GM23248 (cell line): ENCODE data around the gene C2orf42. TPM values are rescaled to one million over a fixed set of nuclear protein-coding genes. Genes with fewer than 3 reads are reported as not detected.

Source experiments
- DNase-seq: peaks from one replicate; pipeline ENCODE4 v3.0.0-alpha.2; 2015
- H2AFZ ChIP-seq: fragments of 200-600 bp; sonication (generic); 2 replicates; pipeline ENCODE4 v1.6.1; 2016; ENCODE audit warnings: antibody characterized with exemption
- H3F3A ChIP-seq: fragments of 200-600 bp; sonication (generic); 2 replicates; pipeline ENCODE4 v1.6.1; 2016; ENCODE audit warnings: mild to moderate bottlenecking, antibody characterized with exemption, mixed run types; ENCODE audit not compliant: insufficient read depth
- H3K27ac ChIP-seq: fragments of 200-600 bp; sonication (generic); 2 replicates; pipeline ENCODE4 v1.5.1; 2016; ENCODE audit warnings: mild to moderate bottlenecking
- H3K27me3 ChIP-seq: fragments of 200-600 bp; sonication (generic); replicated peaks from 2 replicates; pipeline ENCODE4 v1.6.1; 2016; ENCODE audit warnings: mild to moderate bottlenecking; ENCODE audit not compliant: insufficient read depth
- H3K36me3 ChIP-seq: fragments of 200-600 bp; sonication (generic); 2 replicates; pipeline ENCODE4 v1.6.1; 2016; ENCODE audit warnings: low read depth, mild to moderate bottlenecking
- H3K4me1 ChIP-seq: fragments of 200-600 bp; sonication (generic); 2 replicates; pipeline ENCODE4 v1.6.1; 2016; ENCODE audit warnings: mild to moderate bottlenecking; ENCODE audit not compliant: insufficient read depth
- H3K4me2 ChIP-seq: fragments of 200-600 bp; sonication (generic); one replicate; pipeline ENCODE4 v1.6.1; 2016; ENCODE audit warnings: mild to moderate bottlenecking; ENCODE audit not compliant: unreplicated experiment
- H3K4me3 ChIP-seq: fragments of 200-600 bp; sonication (generic); 2 replicates; pipeline ENCODE4 v1.5.1; 2016; ENCODE audit warnings: mild to moderate bottlenecking
- H3K79me2 ChIP-seq: fragments of 200-600 bp; sonication (generic); 2 replicates; pipeline ENCODE4 v1.6.1; 2016; ENCODE audit warnings: mild to moderate bottlenecking; ENCODE audit not compliant: insufficient read depth
- H3K9ac ChIP-seq: fragments of 200-600 bp; sonication (generic); 2 replicates; pipeline ENCODE4 v1.6.1; 2016; ENCODE audit warnings: mild to moderate bottlenecking
- H3K9me2 ChIP-seq: fragments of 200-600 bp; sonication (generic); 2 replicates; pipeline ENCODE4 v1.6.1; 2016; ENCODE audit warnings: mixed run types, mild to moderate bottlenecking, moderate library complexity; ENCODE audit not compliant: insufficient read depth
- H3K9me3 ChIP-seq: fragments of 200-600 bp; sonication (generic); one replicate; pipeline ENCODE4 v1.6.1; 2017; ENCODE audit warnings: low read depth
- H4K20me1 ChIP-seq: fragments of 200-600 bp; sonication (generic); 2 replicates; pipeline ENCODE4 v1.6.0; 2016; ENCODE audit not compliant: insufficient read depth
- EZH2 ChIP-seq: fragments of 200-600 bp; sonication (generic); IDR thresholded peaks from 2 replicates; pipeline ENCODE4 v1.6.1; 2018; ENCODE audit warnings: antibody characterized with exemption, mild to moderate bottlenecking; ENCODE audit not compliant: insufficient read depth, poor library complexity, severe bottlenecking
- EZH2phosphoT487 ChIP-seq: fragments of 200-600 bp; sonication (generic); IDR thresholded peaks from 2 replicates; pipeline ENCODE4 v1.6.1; 2018; ENCODE audit warnings: antibody characterized with exemption, moderate library complexity, mild to moderate bottlenecking, low read depth; ENCODE audit not compliant: insufficient read depth
- WGBS, 2 experiments: methylation state at CpG; one replicate each; pipeline ENCODE4 v1.1.6; 2015 to 2017; ENCODE audit warnings: low lambda C conversion rate in 2 of 2, low coverage in 1 of 2; ENCODE audit errors: missing lambda C conversion rate in 2 of 2; 5-methylcytosine and 5-hydroxymethylcytosine counted together
- in situ Hi-C: fragments of 300-500 bp; cut with MboI; formaldehyde crosslinking; loops from 2 replicates; pipeline ENCODE4 v1.15.0; 2020
- polyA plus RNA-seq: library from polyadenylated mRNA; unstranded; fragments of >200 nt; fragmentation: Nextera tagmentation; extraction: Ambion mirVana; gene quantifications from 2 replicates; pipeline ENCODE4 v1.2.1, GENCODE V29; 2016
- total RNA-seq: library from RNA; depleted of rRNA; stranded (reverse); fragments of >200 nt; shearing (Covaris generic); gene quantifications from 2 replicates; pipeline ENCODE4 v1.2.3, GENCODE V29; 2014

Gene C2orf42
- total and polyA plus RNA-seq, 2 experiments from 2014 or later = 15.7 to 23.2 TPM

DNA sequence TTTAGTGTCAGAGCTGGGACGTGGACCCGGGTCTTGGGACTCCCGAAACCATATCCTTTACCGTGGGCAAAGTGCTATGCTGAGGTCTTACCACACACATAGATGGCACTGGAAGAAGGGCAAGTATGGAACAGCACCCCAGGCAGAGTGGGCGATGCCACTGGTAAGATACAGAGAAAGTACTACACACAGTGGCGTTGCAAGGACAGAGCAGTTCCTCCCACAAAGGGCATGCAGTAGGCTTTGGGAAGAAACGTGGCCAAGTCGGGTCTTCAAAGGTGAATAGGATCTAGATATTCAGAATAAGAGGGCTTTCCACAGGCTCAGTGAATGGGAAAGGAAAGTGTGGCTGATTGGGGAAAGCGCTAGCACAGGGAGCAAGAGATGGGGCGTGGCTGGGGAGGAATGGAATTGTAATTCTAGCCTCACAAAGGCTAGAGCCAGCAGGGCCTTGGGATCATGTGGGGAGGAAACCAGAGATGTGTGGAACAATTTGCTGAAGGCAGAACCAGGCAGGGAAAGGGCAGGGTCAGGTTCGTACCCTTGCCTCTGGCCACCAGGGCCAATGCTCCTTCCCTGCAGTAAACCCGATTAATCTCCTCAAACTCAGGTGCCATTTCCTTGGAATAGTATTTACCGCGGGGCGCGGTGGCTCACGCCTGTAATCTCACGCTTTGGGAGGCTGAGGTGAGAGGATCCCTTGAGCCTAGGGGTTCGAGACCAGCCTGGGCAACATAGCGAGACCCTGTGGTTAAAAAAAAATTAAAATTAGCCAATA, 67.6 kb downstream of the C2orf42 start:
- H3K27ac ChIP-seq = peak overlapping the region; percentile 94
- H3K36me3 ChIP-seq = no peaks in the 10 kb centered on the region
- DNase-seq = peak; percentile 67
- in situ Hi-C loops = no loop called here
- H3K27me3 ChIP-seq = no peaks in the 10 kb centered on the region
- H3K4me3 ChIP-seq = peak overlapping the region; percentile 80
- peaks cover 11% of the 10 kb centered on the region for H3F3A ChIP-seq
- no peaks in the 10 kb centered on the region for H3K9me2 ChIP-seq
- H3K9ac ChIP-seq = peak overlapping the region; percentile 96
- 0 out of 2 replicates have a peak, but pooled peaks cover 5% of the 10 kb centered on the region for H3K4me1 ChIP-seq
- peak overlapping the region; percentile 87 for H3K4me2 ChIP-seq
- TF ChIP-seq EZH2phosphoT487 = no peak
- no peak for TF ChIP-seq EZH2
- H3K79me2 ChIP-seq = no peaks in the 10 kb centered on the region
- peak overlapping the region; percentile 90 for H2AFZ ChIP-seq
- 30 to 31% methylated on average over 20 of the region's 20 CpGs for WGBS, 2 experiments
- H3K9me3 ChIP-seq = no peaks in the 10 kb centered on the region
- H4K20me1 ChIP-seq = no peaks in the 10 kb centered on the region

DNA sequence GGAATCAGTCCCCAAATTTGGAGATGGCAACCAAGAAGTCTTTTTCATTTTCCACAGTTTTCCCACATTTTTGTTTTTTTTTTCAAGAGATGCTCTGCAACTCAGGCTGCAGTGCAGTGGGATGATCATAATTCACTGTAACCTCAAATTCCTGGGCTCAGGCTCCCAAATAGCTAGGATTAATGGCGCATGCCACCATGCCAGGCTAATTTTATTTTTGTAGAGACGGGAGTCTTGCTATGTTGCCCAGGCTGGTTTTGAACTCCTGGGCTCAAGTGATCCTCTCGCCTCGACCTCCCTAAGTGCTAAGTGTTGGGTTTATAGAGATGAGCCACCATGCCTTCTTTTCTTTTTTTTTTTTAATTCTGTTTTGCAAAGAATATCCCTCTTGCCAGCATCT, 68.3 kb downstream of the C2orf42 start:
- no peaks in the 10 kb centered on the region for H4K20me1 ChIP-seq
- no peaks in the 10 kb centered on the region for H3K9me3 ChIP-seq
- no peak overlapping the region for H2AFZ ChIP-seq
- no peak for DNase-seq
- peaks cover 11% of the 10 kb centered on the region for H3F3A ChIP-seq
- H3K4me3 ChIP-seq = no peak overlapping the region
- no peak overlapping the region for H3K4me2 ChIP-seq
- H3K9me2 ChIP-seq = no peaks in the 10 kb centered on the region
- no peaks in the 10 kb centered on the region for H3K79me2 ChIP-seq
- no peaks in the 10 kb centered on the region for H3K36me3 ChIP-seq
- no peak overlapping the region for H3K27ac ChIP-seq
- WGBS, 2 experiments = 97 to 98% methylated on average over 4 of the region's 4 CpGs
- H3K9ac ChIP-seq = no peak overlapping the region
- H3K27me3 ChIP-seq = no peaks in the 10 kb centered on the region
- in situ Hi-C loops = no loop called here
- 0 out of 2 replicates have a peak, but pooled peaks cover 5% of the 10 kb centered on the region for H3K4me1 ChIP-seq
- TF ChIP-seq EZH2phosphoT487 (no peak), EZH2 (no peak)

DNA sequence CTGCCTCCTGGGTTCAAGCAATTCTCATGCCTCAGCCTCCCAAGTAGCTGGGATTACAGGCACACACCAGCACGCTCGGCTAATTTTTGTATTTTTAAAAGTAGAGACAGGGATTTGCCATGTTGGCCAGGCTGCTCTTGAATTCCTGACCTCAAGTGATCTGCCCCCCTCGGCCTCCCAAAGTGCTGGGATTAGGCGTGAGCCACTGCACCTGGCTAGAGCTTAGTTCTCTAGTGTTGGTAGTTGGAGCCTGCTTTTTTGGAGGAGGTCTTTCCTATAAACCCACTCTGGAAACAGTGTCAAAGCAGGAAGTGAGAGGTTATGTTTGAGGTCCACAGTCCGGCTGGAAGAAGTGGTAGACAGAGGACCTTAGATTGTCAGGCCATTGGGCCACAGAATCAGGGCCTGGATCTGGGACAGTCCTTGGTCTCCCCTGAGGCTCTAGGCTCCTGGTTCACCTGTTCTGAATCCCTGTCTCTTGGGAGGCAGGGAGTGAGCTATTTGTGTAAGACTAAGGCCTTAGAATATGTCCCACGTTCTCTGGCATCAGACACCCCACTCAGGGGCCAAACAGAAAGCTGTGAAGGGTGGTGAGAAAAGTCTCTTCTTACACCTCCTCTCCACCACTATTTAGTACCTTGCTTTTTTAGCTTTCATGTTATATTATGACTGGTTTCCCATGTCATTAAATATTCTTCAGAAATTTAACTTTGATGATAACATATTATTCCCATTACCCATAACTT, 69.0 kb downstream of the C2orf42 start:
- H4K20me1 ChIP-seq = no peaks in the 10 kb centered on the region
- 78 to 79% methylated on average over 6 of the region's 6 CpGs for WGBS, 2 experiments
- no peaks in the 10 kb centered on the region for H3K9me2 ChIP-seq
- no peaks in the 10 kb centered on the region for H3K79me2 ChIP-seq
- in situ Hi-C loops = no loop called here
- no peak for DNase-seq
- no peak overlapping the region for H3K27ac ChIP-seq
- peaks cover 11% of the 10 kb centered on the region for H3F3A ChIP-seq
- no peak overlapping the region for H3K4me3 ChIP-seq
- no peaks in the 10 kb centered on the region for H3K9me3 ChIP-seq
- no peak overlapping the region for H3K4me2 ChIP-seq
- 0 out of 2 replicates have a peak, but pooled peaks cover 5% of the 10 kb centered on the region for H3K4me1 ChIP-seq
- H2AFZ ChIP-seq = no peak overlapping the region; the same call in 1 of the 2 replicates
- no peaks in the 10 kb centered on the region for H3K27me3 ChIP-seq
- H3K36me3 ChIP-seq = no peaks in the 10 kb centered on the region
- no peak overlapping the region for H3K9ac ChIP-seq
- no peak for TF ChIP-seq EZH2
- no peak for TF ChIP-seq EZH2phosphoT487

DNA sequence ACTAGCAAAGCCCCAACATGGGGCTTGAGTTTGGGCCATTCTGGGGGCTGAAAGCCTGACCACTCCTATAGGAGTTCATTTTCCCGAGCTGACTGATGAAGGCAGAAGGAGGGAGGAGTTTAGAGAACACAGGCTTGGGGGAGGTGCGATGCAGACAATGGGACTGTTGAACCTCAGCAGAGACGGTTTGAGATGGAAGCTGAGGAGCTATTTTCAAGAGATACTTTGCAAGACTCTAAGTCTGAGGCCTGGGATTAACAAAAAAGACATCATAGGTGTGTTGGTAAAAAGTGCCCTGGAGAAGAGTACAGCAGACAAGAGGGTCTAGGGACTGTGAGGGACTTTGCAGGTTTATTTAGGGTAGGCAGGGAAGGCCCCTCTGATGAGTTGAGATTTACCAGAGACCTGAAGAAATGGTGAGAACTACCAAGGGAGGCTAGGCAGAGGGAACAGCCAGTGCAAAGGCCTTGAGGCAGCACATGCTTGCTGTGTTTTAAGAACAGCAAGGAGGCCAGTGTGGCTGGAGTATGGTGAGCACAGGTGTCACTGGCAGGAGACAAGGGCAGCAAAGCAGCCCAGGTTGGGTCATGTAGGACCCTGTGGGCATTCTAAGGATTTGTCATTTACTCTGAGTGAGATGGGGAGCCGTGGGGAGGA, 71.9 kb downstream of the C2orf42 start:
- no peaks in the 10 kb centered on the region for H4K20me1 ChIP-seq
- peak overlapping the region; percentile 68; the same call in 1 of the 2 replicates for H2AFZ ChIP-seq
- no peaks in the 10 kb centered on the region for H3K9me2 ChIP-seq
- no peaks in the 10 kb centered on the region for H3K27me3 ChIP-seq
- H3K27ac ChIP-seq = no peak overlapping the region
- H3K79me2 ChIP-seq = no peaks in the 10 kb centered on the region
- H3K9me3 ChIP-seq = no peaks in the 10 kb centered on the region
- H3F3A ChIP-seq = peaks cover 11% of the 10 kb centered on the region
- H3K4me2 ChIP-seq = no peak overlapping the region
- WGBS, 2 experiments = 34 to 48% methylated on average over 4 of the region's 4 CpGs
- in situ Hi-C loops = no loop called here
- H3K4me1 ChIP-seq = peaks cover 7% of the 10 kb centered on the region
- no peaks in the 10 kb centered on the region for H3K36me3 ChIP-seq
- no peak for TF ChIP-seq EZH2phosphoT487
- TF ChIP-seq EZH2 = no peak
- no peak overlapping the region for H3K4me3 ChIP-seq
- no peak overlapping the region for H3K9ac ChIP-seq
- DNase-seq = no peak
